HUDEP-2 (cell line): ENCODE measurements around the gene DAB2IP.

Experiments used
- DNase-seq, 76 experiments: peaks; one replicate each; lab custom pipeline; 2025; ENCODE audit not compliant: unreplicated experiment in 76 of 76; lab: John Stamatoyannopoulos, UW

DAB2IP gene

GRCh38 chr9:121752929-121753328 lies 101.5 kb downstream of the DAB2IP start:
- no peak for DNase-seq

- no peak for DNase-seq
These were observed 102.6 kb downstream of the DAB2IP start for GRCh38 chr9:121753802-121754654.

DNA sequence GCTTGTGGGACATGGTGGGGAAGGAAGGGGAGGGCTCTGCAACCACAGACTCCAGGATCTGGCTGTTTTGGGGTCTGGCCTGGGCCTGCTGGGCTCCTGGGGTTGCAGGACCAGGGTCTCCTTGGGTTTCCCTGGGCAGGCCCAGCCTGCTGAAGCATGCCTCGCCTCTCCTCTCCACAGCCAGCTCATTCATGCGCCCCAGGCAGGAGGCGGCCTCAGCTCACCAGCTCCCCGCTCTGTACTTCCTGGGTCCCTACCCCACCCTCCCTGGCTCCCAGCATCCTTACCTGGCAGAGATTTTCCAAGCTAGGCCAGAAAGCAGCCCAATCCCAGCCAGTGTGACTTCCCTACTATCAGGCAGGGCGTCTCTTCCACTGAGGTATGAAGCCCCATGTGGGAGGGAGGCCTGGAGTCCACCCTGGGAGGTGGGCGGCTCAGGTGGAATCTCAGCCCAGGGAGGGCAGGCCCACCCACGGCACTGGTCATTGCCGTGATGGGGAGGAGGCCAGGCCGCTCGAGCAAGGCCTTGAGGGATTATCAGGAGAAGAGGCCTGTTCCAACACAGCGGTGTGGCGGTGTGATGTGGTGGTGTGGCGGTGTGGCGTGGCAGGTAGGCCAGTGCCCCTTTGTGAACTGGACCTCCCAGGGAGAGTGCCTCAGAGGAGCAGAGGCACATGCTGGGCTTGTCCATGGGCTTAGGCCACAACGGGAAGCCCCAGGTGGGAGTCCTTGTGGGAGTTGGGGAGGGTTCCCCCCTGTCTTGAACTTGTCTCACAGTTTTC lies 103.4 kb downstream of the DAB2IP start:
- no peak for DNase-seq

GRCh38 chr9:121755581-121755980 lies 104.1 kb downstream of the DAB2IP start:
- DNase-seq: no peak

- no peak for DNase-seq
These were observed 105.2 kb downstream of the DAB2IP start for GRCh38 chr9:121756474-121757280.

DNA sequence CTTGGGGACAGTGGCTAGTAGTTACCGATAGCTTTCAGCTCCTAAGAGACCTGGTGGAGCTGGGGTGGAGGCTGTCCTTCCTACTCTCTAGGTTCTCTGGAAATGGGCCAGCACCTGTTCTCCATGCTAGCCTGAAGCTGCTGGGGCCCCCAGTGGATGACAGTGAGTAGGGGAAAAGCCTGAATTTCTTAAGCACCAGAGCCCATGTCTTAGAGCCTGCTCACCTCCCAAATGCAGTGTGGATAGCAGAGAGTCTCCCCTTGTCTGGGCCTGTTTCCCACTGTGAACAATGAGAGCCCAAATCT lies 105.8 kb downstream of the DAB2IP start:
- no peak for DNase-seq

- DNase-seq: no peak
These were observed 107.3 kb downstream of the DAB2IP start for GRCh38 chr9:121758693-121759092.

DNA sequence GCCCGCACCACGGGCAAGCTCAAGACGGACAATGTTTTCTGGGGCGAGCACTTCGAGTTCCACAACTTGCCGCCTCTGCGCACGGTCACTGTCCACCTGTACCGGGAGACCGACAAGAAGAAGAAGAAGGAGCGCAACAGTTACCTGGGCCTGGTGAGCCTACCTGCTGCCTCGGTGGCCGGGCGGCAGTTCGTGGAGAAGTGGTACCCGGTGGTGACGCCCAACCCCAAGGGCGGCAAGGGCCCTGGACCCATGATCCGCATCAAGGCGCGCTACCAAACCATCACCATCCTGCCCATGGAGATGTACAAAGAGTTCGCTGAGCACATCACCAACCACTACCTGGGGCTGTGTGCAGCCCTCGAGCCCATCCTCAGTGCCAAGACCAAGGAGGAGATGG lies 108.6 kb downstream of the DAB2IP start:
- no peak for DNase-seq

DNA sequence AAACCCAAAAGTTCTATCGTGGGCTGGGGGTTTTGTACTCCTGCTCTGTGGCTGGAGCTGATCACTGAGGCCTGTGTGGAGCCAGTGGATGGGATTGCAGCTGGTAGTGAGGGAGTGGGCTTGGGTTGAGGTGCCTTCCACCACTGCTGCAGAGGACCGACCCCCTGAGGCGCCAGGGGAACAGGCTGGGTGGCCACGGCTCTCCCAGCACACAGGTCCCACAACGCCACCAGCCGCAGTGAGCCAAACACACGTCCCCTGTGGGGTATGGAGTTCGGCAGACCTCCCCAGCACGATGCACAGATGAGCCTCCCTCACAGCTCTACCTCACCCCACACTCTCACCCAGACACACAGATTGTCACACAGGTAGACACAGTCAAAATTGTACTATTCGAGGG lies 109.1 kb downstream of the DAB2IP start:
- no peak for DNase-seq

GRCh38 chr9:121763131-121763530 lies 111.7 kb downstream of the DAB2IP start:
- DNase-seq: no peak

GRCh38 chr9:121763561-121764370 lies 112.3 kb downstream of the DAB2IP start:
- no peak for DNase-seq

DNA sequence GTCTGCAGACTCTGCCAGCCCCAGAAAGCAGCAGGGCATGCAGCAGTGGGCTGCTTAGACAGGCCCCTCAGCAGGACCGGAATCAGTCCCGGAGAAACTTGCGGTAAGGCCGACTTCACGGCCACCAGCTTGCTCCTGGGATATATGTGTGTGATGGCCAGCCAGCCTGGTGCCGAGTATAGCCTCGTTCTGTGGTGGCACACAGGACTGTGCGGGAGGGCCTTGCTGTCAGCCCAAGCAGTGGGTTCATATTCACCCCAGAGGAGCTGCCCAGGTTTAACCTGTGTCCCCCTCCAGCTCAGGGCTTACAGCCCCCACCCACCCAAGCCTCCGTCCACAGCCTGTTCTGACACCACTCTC lies 112.9 kb downstream of the DAB2IP start:
- DNase-seq: no peak

GRCh38 chr9:121765021-121765950 lies 113.9 kb downstream of the DAB2IP start:
- DNase-seq: no peak

- DNase-seq: no peak
These were observed 114.7 kb downstream of the DAB2IP start for GRCh38 chr9:121766081-121766683.

DNA sequence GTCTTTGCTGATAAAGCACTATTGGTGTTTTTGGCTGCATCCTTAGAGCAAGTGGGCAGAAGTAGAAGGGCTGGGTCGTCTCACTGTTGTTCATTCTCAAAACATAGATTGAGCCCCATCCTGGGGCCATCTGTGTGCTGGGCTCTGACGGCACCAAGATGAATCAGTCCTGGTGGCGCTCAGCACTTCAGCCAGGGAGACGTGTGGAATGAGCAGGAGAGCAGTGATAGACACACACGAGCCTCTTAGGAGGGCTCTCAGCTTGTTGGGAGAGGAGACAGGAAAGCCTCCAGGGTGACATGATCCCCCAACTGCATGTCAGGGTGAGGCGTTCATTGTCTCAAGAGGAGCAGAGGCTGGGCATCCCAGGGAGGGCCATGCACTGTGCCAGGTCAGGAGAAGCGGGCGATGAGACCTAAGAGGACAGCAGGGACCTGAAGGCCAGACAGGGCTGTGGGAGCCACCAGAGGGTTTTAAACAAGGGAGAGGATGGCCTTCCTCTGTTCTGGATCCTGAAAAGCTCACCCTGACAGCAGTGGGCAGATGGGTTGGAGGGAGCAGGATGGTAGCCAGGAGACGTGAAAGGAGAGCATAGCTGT lies 115.8 kb downstream of the DAB2IP start:
- no peak for DNase-seq

DNA sequence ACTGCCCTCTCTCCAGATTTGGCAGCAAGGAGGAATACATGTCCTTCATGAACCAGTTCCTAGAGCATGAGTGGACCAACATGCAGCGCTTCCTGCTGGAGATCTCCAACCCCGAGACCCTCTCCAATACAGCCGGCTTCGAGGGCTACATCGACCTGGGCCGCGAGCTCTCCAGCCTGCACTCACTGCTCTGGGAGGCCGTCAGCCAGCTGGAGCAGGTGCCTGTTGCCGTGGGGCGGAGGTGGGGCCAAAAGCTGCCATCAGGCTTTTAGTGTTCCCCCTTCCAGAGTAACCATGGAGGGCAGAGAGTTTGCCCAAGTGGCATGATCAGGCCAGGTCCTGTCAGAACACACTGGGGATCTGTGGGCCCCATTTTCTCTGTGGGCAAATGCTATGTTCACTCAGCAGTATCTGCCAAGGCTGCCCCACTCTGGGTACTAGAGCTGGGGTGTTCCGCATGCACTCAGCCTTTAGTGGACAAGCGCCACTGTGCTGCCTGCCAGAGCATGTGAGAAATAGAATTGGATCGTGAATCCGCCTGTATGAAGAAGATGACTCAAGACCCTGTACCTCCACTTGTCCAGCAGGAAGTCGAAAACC lies 117.1 kb downstream of the DAB2IP start:
- DNase-seq: no peak

DNA sequence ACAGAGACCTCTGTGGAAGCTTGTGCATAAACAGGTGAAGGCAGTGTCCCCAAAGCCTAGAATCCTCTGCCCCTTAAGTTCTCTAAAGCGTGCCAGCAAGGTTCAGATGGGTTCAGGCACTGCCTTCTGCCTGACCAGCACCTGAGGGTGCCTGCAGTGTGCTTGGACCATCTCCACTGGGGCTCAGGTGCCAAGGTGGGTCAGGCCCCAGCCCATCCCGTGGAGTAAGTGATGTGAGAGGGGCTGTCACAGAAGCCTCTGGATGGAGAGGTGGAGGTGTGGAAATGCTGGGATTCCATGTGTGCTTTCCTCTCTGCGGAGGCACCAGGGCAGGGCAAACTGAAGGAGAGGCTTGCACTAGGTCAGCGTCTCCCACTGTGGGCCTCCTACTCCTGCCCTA lies 118.5 kb downstream of the DAB2IP start:
- no peak for DNase-seq
